ENCODE results near the gene FCHSD2. TPM values are rescaled to one million over a fixed set of nuclear protein-coding genes. Genes with fewer than 3 reads are reported as not detected.

FCHSD2 gene
- total and polyA plus RNA-seq, 2 of the 8 experiments (the other 6 are each of a cell fraction or from before 2014, with no cell fraction given), result 4.1 to 7.8 TPM

DNA sequence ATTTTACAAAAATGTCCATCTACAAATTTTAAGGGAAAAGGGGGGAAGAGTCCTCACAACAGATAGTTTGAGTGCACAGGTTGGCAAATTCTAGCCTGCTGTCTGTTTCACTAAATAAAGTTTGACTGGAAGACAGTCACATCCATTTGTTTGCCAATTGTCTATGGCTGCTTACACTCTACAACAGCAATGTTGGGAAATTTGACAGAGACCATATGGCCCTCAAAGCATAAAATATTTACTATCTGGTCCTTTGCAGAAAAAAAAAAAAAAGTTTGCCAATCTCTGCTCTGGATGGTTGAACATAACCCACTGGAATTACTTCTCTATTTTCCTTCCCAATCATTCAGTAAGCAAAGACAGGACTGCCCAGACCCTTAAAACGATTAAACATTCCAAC is 88.2 kb downstream of the FCHSD2 start:
- no peak for DNase-seq (ENCODE audit: low read depth in 1 of 2, low spot score in 2 of 2)
- H3K27me3 ChIP-seq (replicated peaks in 1 of 4; ENCODE audit: control insufficient read depth in 3 of 4, extremely low read depth in 1 of 4, insufficient read depth in 3 of 4, low read length in 3 of 4), result no peaks in the 10 kb centered on the region
- CTCF ChIA-PET (ENCODE audit: partially characterized antibody), result no interaction called here
- FAIRE-seq, result no peak
- H4K20me1 ChIP-seq (replicated peaks in 1 of 2; ENCODE audit: control insufficient read depth in 1 of 2, insufficient read depth in 2 of 2, low read length in 2 of 2), result no peaks in the 10 kb centered on the region
- H3K79me1 ChIP-seq (ENCODE audit: low read depth, low read length), result no peaks in the 10 kb centered on the region; the same call in 1 of the 2 replicates
- no peak overlapping the region for H3K18ac ChIP-seq (ENCODE audit: extremely low read depth, low read length)
- no peak overlapping the region for H3K4ac ChIP-seq (replicated peaks; ENCODE audit: insufficient read length, low read depth, low read length)
- H3K23ac ChIP-seq (ENCODE audit: insufficient read length), result no peak overlapping the region
- H3K4me2 ChIP-seq (ENCODE audit: insufficient read depth in 1 of 2, low read depth in 2 of 2, low read length in 2 of 2), result no peak overlapping the region
- H3K56ac ChIP-seq (replicated peaks; ENCODE audit: insufficient read length, low read depth, low read length), result no peak overlapping the region
- H2AK5ac ChIP-seq (ENCODE audit: low read depth, low read length), result no peak overlapping the region
- H3K4me3 ChIP-seq (ENCODE audit: extremely low read depth in 1 of 4, insufficient read depth in 2 of 4, low read depth in 3 of 4, low read length in 4 of 4), result no peak overlapping the region
- H2BK120ac ChIP-seq (replicated peaks; ENCODE audit: low read depth, low read length), result no peak overlapping the region
- H3K36me3 ChIP-seq (ENCODE audit: control insufficient read depth in 2 of 4, insufficient read depth in 4 of 4, low read length in 3 of 4), result no peaks in the 10 kb centered on the region
- H3K14ac ChIP-seq (ENCODE audit: insufficient read length), result no peak overlapping the region
- POLR2A ChIA-PET (ENCODE audit: partially characterized antibody), result no interaction called here
- H3K23me2 ChIP-seq (ENCODE audit: low read depth, low read length), result no peaks in the 10 kb centered on the region
- H2BK15ac ChIP-seq (ENCODE audit: low read length), result no peak overlapping the region
- no peak overlapping the region for H4K91ac ChIP-seq (replicated peaks; ENCODE audit: insufficient read length, low read length)
- no peak overlapping the region for H3K9ac ChIP-seq (replicated peaks in 1 of 4; ENCODE audit: extremely low read depth in 1 of 4, low read depth in 3 of 4, low read length in 3 of 4)
- no peak overlapping the region for H4K5ac ChIP-seq (ENCODE audit: insufficient read length, low read depth, low read length)
- no peaks in the 10 kb centered on the region for H3K9me3 ChIP-seq (ENCODE audit: insufficient read depth in 2 of 2, low read depth in 1 of 2, low read length in 1 of 2)
- no peak overlapping the region for H4K8ac ChIP-seq (ENCODE audit: extremely low read depth, insufficient read depth, low read length)
- no peak overlapping the region for H2BK20ac ChIP-seq (ENCODE audit: low read length)
- WGBS, 2 experiments (ENCODE audit: extremely low coverage in 1 of 2, insufficient coverage in 1 of 2, insufficient read length in 1 of 2, insufficient replicate concordance in 2 of 2, low coverage in 1 of 2, low lambda C conversion rate in 2 of 2, missing lambda C conversion rate in 1 of 2), result 87% methylated on average over 1 of the region's 1 CpG; no CpG with 5 or more reads in 1 of the 2 experiments
- no peak overlapping the region for H3K27ac ChIP-seq (ENCODE audit: low read depth, low read length)
- no peak overlapping the region for H2BK12ac ChIP-seq (ENCODE audit: low read depth, low read length)
- H2BK5ac ChIP-seq (ENCODE audit: low read depth, low read length), result no peak overlapping the region
- no peak overlapping the region for H2AFZ ChIP-seq (ENCODE audit: low read length)
- H3K79me2 ChIP-seq (ENCODE audit: control insufficient read depth in 1 of 2, insufficient read depth in 2 of 2, low read length in 2 of 2), result no peaks in the 10 kb centered on the region
- H3K4me1 ChIP-seq (replicated peaks in 1 of 4; ENCODE audit: control insufficient read depth in 3 of 4, insufficient read depth in 4 of 4, low read length in 3 of 4), result no peaks in the 10 kb centered on the region
- TF ChIP-seq TAF7 (optimal IDR thresholded peaks at IDR 0.05; ENCODE audit: borderline replicate concordance, low read depth, low read length), result no peak
- no peak for TF ChIP-seq E2F6 (IDR thresholded peaks at IDR 0.05)
- TF ChIP-seq EGR1 (IDR thresholded peaks at IDR 0.05; ENCODE audit: borderline replicate concordance, low read depth, low read length), result no peak
